ENCODE data around the gene SEMA5B. TPM values are rescaled to one million over a fixed set of nuclear protein-coding genes. Genes with fewer than 3 reads are reported as not detected.

Gene SEMA5B
- total and polyA plus RNA-seq, 2 donors (not counting 3 experiments of a cell fraction or from before 2014, with no cell fraction given): 0.07 TPM; not detected in 1

DNA sequence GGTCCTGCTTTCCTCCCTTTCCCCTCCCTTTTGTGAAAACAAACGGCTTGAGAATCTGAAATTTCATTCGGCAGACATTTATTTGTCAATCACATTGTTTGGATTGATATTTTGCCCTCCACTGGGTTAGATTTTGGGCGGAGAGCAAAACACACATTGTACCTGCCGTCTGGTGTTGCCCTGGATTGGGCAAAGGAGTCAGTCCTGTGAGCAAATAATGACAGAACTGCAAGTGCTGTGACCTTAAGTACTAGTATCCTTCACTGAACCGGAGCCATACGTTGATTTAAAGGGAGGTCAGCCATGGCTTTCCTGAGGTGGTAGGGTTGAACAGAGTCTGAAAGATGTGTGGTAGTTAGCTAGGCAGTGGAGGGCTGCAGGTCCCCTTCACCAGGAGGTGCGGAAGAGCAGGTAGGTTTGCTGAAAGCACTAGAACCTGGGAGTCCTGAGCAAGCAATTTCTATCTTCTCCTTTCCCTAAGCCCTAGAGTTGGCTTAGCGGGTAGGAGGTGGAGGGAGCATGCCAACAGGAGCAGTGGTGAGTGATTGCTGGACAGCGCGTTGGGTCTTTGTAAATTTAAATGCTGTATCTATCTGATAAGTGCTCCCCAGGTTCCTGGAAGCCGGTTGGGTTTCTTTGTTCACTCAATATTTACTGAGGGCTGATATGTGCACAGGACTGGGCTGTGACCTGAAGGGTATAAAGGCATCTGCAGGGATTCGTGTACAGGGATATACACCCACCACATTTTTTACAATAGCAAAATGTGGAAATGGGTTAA is 41.2 kb upstream of the SEMA5B start:
- H4K20me1 ChIP-seq (replicated peaks; ENCODE audit: control insufficient read depth, extremely low read depth, insufficient read depth, low read length): no peaks in the 10 kb centered on the region
- H3K4me3 ChIP-seq (replicated peaks in 1 of 3; ENCODE audit: insufficient read depth in 1 of 3, low read depth in 1 of 3, low read length in 3 of 3): peak overlapping the region; percentile 92 to 96 (median 93)
- BruUV-seq (replicated peaks): no TSS peak
- no peak overlapping the region for H3K27ac ChIP-seq (ENCODE audit: insufficient read depth, low read depth, low read length)
- CTCF ChIA-PET: interaction anchor here (0.6 to 2.6 kb wide), 7 partner anchors 8 to 124 kb away, joined by 3 to 20 read pairs (median 5); no protein-coding TSS in a partner anchor
- no peaks in the 10 kb centered on the region for H3K9me3 ChIP-seq (replicated peaks; ENCODE audit: control insufficient read depth, insufficient read depth, low read length)
- no peaks in the 10 kb centered on the region for H3K36me3 ChIP-seq (ENCODE audit: control insufficient read depth in 2 of 2, extremely low read depth in 1 of 2, insufficient read depth in 2 of 2, low read length in 2 of 2)
- dilution Hi-C loops (cut with MboI; ENCODE audit: extremely low pct_ligation_motif_present, low sequenced_read_pairs): no loop called here
- POLR2A ChIA-PET: no interaction called here
- H2AFZ ChIP-seq (ENCODE audit: low read depth, low read length): no peak overlapping the region
- FAIRE-seq (peak; percentile 18), DNase-seq (ENCODE audit: low read depth, low spot score) (no peak)
- H3K9ac ChIP-seq (replicated peaks; ENCODE audit: extremely low read depth, insufficient read depth, low read length): no peak overlapping the region
- no peaks in the 10 kb centered on the region for H3K27me3 ChIP-seq (ENCODE audit: control insufficient read depth in 2 of 2, insufficient read depth in 2 of 2, low read length in 2 of 2)
- intact Hi-C loops (cut with micrococcal nuclease): loop anchor here (5.0 kb wide), 1 partner anchor 134 kb away; the partner anchor contains the start of gene SEC22A
- H3K4me2 ChIP-seq (ENCODE audit: insufficient read depth, low read length): peak overlapping the region; percentile 96
- H3K79me2 ChIP-seq (ENCODE audit: control insufficient read depth, insufficient read depth, low read length): peaks cover 67% of the 10 kb centered on the region
- H3K4me1 ChIP-seq (ENCODE audit: control insufficient read depth, extremely low read depth, insufficient read depth, low read length): peaks cover 19% of the 10 kb centered on the region
- H3K9me1 ChIP-seq (replicated peaks; ENCODE audit: control insufficient read depth, extremely low read depth, insufficient read depth, low read length): no peaks in the 10 kb centered on the region
- no peak for TF ChIP-seq JUN (IDR thresholded peaks at IDR 0.05; ENCODE audit: borderline replicate concordance, insufficient read depth, insufficient read length, low read depth)
- no peak for TF ChIP-seq GATA2 (IDR thresholded peaks at IDR 0.05; ENCODE audit: insufficient read depth, insufficient read length, low read depth, low read length)
- TF ChIP-seq, protein P1, sequence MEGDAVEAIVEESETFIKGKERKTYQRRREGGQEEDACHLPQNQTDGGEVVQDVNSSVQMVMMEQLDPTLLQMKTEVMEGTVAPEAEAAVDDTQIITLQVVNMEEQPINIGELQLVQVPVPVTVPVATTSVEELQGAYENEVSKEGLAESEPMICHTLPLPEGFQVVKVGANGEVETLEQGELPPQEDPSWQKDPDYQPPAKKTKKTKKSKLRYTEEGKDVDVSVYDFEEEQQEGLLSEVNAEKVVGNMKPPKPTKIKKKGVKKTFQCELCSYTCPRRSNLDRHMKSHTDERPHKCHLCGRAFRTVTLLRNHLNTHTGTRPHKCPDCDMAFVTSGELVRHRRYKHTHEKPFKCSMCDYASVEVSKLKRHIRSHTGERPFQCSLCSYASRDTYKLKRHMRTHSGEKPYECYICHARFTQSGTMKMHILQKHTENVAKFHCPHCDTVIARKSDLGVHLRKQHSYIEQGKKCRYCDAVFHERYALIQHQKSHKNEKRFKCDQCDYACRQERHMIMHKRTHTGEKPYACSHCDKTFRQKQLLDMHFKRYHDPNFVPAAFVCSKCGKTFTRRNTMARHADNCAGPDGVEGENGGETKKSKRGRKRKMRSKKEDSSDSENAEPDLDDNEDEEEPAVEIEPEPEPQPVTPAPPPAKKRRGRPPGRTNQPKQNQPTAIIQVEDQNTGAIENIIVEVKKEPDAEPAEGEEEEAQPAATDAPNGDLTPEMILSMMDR (IDR thresholded peaks at IDR 0.05; ENCODE audit: extremely low read depth in 1 of 2, insufficient read depth in 1 of 2, low read depth in 1 of 2, low read length in 2 of 2): no peak
- TF ChIP-seq POLR2AphosphoS5 (IDR thresholded peaks at IDR 0.05; ENCODE audit: insufficient read depth, low read depth, low read length): no peak
- TF ChIP-seq, protein P2, sequence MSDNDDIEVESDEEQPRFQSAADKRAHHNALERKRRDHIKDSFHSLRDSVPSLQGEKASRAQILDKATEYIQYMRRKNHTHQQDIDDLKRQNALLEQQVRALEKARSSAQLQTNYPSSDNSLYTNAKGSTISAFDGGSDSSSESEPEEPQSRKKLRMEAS (IDR thresholded peaks at IDR 0.05; ENCODE audit: insufficient read depth, insufficient read length): no peak
- no peak for TF ChIP-seq EZH2 (IDR thresholded peaks at IDR 0.05; ENCODE audit: borderline replicate concordance, low read depth, low read length, severe bottlenecking)
- no peak for TF ChIP-seq MYC (IDR thresholded peaks at IDR 0.05; ENCODE audit: low read depth, low read length)
- no peak for TF ChIP-seq FOS (IDR thresholded peaks at IDR 0.05; ENCODE audit: borderline replicate concordance, insufficient read depth, low read length)
- no peak for TF ChIP-seq POLR2A (IDR thresholded peaks at IDR 0.05; ENCODE audit: low read depth, low read length)

Measured in endothelial cell of umbilical vein (primary cell).